K562 (cell line): ENCODE data around the gene TMEM123. TPM values are rescaled to one million over a fixed set of nuclear protein-coding genes. Genes with fewer than 3 reads are reported as not detected.

Source experiments
- ARID1B ChIP-seq: fragments of 450-650 bp; IDR thresholded peaks from 2 replicates; pipeline ENCODE4 v1.6.1; 2016; ENCODE audit warnings: antibody characterized with exemption, mild to moderate bottlenecking, inconsistent platforms
- ATF1 ChIP-seq, 2 experiments: fragments of 450-650 bp in 1 of 2; IDR thresholded peaks; 2 replicates each; pipeline ENCODE4 v1.6.1; 2016; ENCODE audit warnings: missing compliant biosample characterization in 1 of 2, missing genetic modification characterization in 1 of 2
- BMI1 ChIP-seq: fragments of 150-350 bp; IDR thresholded peaks from 2 replicates; pipeline ENCODE4 v1.6.1; 2014; ENCODE audit warnings: low read length
- CCNT2 ChIP-seq: IDR thresholded peaks from 2 replicates; pipeline ENCODE4 v1.6.1; 2011; ENCODE audit warnings: borderline replicate concordance, low read depth, mild to moderate bottlenecking, moderate library complexity, mixed read lengths, low read length; ENCODE audit not compliant: insufficient read length; ENCODE audit errors: extremely low read depth
- CHD2 ChIP-seq: IDR thresholded peaks from 2 replicates; pipeline ENCODE4 v1.6.1; 2011; ENCODE audit warnings: low read depth, low read length
- DLX4 ChIP-seq: fragments of 250-450 bp; sonication (Bioruptor Pico); IDR thresholded peaks from 2 replicates; pipeline ENCODE4 v1.6.1; 2021; ENCODE audit warnings: mild to moderate bottlenecking
- E2F6 ChIP-seq, 2 experiments: IDR thresholded peaks; 2 replicates each; pipeline ENCODE4 v1.6.1; 2011; ENCODE audit warnings: borderline replicate concordance in 1 of 2, control low read depth in 1 of 2, low read depth in 1 of 2, low read length in 1 of 2, mild to moderate bottlenecking in 1 of 2, mixed read lengths in 1 of 2, moderate library complexity in 1 of 2; ENCODE audit not compliant: insufficient read depth in 1 of 2, insufficient read length in 1 of 2, poor library complexity in 1 of 2, severe bottlenecking in 1 of 2; ENCODE audit errors: extremely low read depth in 1 of 2
- EGR1 ChIP-seq: fragments of 450-650 bp; conservative IDR thresholded peaks from 2 replicates; pipeline ENCODE4 v1.6.1; 2017; ENCODE audit warnings: mild to moderate bottlenecking
- ELK1 ChIP-seq: sonication (generic); formaldehyde crosslinking; IDR thresholded peaks from 2 replicates; pipeline ENCODE4 v1.8.1; 2022; ENCODE audit warnings: missing genetic modification reagents
- HMBOX1 ChIP-seq: sonication (generic); IDR thresholded peaks from 2 replicates; pipeline ENCODE4 v1.6.1; 2016
- JUND ChIP-seq, 2 experiments: IDR thresholded peaks; 2 replicates in 1 of 2; 3 replicates in 1 of 2; pipeline ENCODE4 v1.6.1; 2011; ENCODE audit warnings: borderline replicate concordance in 2 of 2, low read depth in 2 of 2, low read length in 2 of 2, improper control_type of control experiment in 1 of 2, missing biosample characterization in 1 of 2, missing genetic modification characterization in 1 of 2, missing genetic modification reagents in 1 of 2
- MEF2D ChIP-seq: conservative IDR thresholded peaks from 2 replicates; pipeline ENCODE4 v1.6.1; 2016; ENCODE audit warnings: low read depth, missing genetic modification characterization, missing compliant biosample characterization
- MLLT1 ChIP-seq, 2 experiments: fragments of 450-650 bp; IDR thresholded peaks; 2 replicates each; pipeline ENCODE4 v1.6.1; 2016
- RCOR1 ChIP-seq, 2 experiments: IDR thresholded peaks; 2 replicates each; pipeline ENCODE4 v1.6.1; 2012; ENCODE audit warnings: low read depth in 2 of 2, low read length in 2 of 2, borderline replicate concordance in 1 of 2, improper control_type of control experiment in 1 of 2
- RUNX1 ChIP-seq: sonication (generic); IDR thresholded peaks from 2 replicates; pipeline ENCODE4 v1.6.1; 2016; ENCODE audit warnings: antibody characterized with exemption, low read depth
- SETDB1 ChIP-seq: IDR thresholded peaks from one replicate; pipeline ENCODE4 v1.6.1; 2012; ENCODE audit warnings: low read length, control low read depth, inconsistent platforms
- TBL1XR1 ChIP-seq, 2 experiments: IDR thresholded peaks; 2 replicates each; pipeline ENCODE4 v1.6.1; 2012; ENCODE audit warnings: improper control_type of control experiment in 2 of 2, low read length in 2 of 2, mild to moderate bottlenecking in 1 of 2
- THAP7 ChIP-seq: fragments of 250-450 bp; sonication (Bioruptor Pico); IDR thresholded peaks from 2 replicates; pipeline ENCODE4 v1.5.0; 2021
- polyA plus RNA-seq, 8 experiments: library from polyadenylated mRNA; depleted of rRNA in 4 of 8; stranded (reverse) in 5 of 8; unstranded in 3 of 8; fragments of >200 nt; fragmentation: Nextera tagmentation in 2 of 8; fragmentation: Illumina TruSeq in 1 of 8; extraction: Ambion mirVana in 2 of 8; extraction: Trizol in 1 of 8; gene quantifications; 2 replicates each; pipeline versions ENCODE4 v1.2.1 to v1.2.3, GENCODE V29; 2011 to 2014; ENCODE audit warnings: inconsistent platforms in 1 of 8, missing spikeins in 1 of 8
- total RNA-seq, 7 experiments: library from RNA; depleted of rRNA in 6 of 7; stranded (reverse); fragments of >200 nt in 6 of 7; fragmentation: Illumina TruSeq in 2 of 7; extraction: Trizol in 2 of 7; gene quantifications; 2 replicates each; pipeline versions ENCODE4 v1.2.1 to v1.2.3, GENCODE V29; 2011 to 2021; ENCODE audit warnings: low replicate concordance in 1 of 7

Gene TMEM123
- total and polyA plus RNA-seq, 9 of the 15 experiments (the other 6 are each of a cell fraction or from before 2014, with no cell fraction given): 19.8 to 344 (median 82.4) TPM

- TF ChIP-seq BMI1 (no peak), RUNX1 (no peak), ELK1 (no peak), MEF2D (tag) (no peak; the same call in 1 of the 2 replicates), DLX4 (CRISPR knock-in tag) (no peak), EGR1 (no peak), THAP7 (no peak), CCNT2 (no peak), ARID1B (no peak), E2F6 (IDR thresholded peaks at IDR 0.05; ENCODE audit: borderline replicate concordance in 1 of 2, extremely low read depth in 1 of 2, insufficient read depth in 1 of 2, insufficient read length in 1 of 2, low read depth in 1 of 2, low read length in 1 of 2, poor library complexity in 1 of 2, severe bottlenecking in 1 of 2) (peak; percentile 39 to 50), RCOR1 (IDR thresholded peaks at IDR 0.05; ENCODE audit: borderline replicate concordance in 1 of 2, low read depth in 2 of 2, low read length in 2 of 2) (no peak), JUND (IDR thresholded peaks at IDR 0.05; ENCODE audit: borderline replicate concordance, low read depth, low read length) (no peak), JUND (tag; IDR thresholded peaks at IDR 0.05; ENCODE audit: borderline replicate concordance, low read depth, low read length) (no peak), SETDB1 (no peak), MLLT1 (IDR thresholded peaks at IDR 0.05) (0 out of 4 replicates have a peak, but pooled peaks of 1 of the 2 experiments have one; percentile 33), CHD2 (no peak), ATF1 (CRISPR knock-in tag; IDR thresholded peaks at IDR 0.05) (no peak), ATF1 (tag; IDR thresholded peaks at IDR 0.05) (peak; percentile 31; the same call in 1 of the 2 replicates), TBL1XR1 (IDR thresholded peaks at IDR 0.05; ENCODE audit: low read length in 2 of 2) (no peak), HMBOX1 (0 out of 2 replicates have a peak, but pooled peaks have one; percentile 14)
Observed at GRCh38 chr11:102384419-102385079, 68.0 kb downstream of the TMEM123 start (continued).
